ENCODE measurements around the gene ST6GALNAC2.

The ST6GALNAC2 gene

DNA sequence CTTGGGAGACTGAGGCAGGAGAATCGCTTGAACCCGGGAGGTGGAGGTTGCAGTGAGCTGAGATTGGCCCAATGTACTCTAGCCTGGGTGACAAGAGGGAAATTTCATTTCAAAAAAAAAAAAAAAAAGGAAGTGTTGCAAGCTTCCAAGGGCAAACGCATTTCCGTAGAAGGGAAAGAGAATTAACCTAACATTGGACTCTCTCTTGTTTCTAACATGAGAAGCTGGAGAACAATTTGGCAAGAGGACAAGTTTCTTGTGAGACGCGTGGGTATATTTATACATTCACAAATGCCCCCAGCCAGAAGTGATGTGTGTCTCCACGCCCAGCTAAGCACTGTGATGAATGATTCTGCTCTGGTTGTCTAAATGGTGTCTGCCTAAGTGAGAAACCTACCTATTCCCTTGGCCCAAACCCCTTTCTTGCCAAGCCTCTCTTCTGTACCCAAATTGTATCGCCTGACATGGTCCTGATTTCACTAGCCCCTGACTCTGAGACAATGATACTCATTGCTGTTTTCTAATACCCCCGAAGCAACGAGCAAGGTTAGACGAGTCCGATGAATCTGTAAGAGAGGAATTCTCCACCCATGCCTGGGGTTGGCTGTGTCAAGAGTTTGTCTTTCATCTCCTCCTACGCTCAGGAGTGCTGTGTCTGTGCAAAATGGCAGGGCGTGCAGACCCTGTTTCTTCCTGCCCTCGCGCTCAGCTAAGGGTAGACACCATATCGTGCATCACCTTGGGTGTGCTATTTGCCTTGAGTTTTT is 14.2 kb upstream of the ST6GALNAC2 start:
- no peak for DNase-seq (ENCODE audit: low read depth)

DNA sequence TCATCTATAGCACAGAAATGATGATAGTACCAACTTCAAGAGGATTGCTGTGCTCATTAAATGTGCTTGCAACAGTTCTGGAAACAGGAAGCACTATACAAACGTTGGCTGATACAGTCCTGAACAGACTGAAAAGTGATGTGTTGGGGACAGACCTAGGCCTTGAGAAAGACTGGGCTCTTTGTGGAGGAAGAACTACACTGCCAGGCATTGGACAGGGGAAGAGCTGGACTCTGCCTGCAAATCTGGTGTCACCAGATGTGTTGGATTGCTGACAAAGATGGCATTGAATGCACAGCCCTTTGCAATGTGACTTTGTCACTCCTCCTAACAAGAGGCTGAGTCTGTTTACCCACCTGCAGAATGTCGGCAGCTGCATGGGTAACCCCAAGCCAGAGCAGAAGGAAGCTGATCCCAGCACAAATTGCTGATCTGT is 12.4 kb upstream of the ST6GALNAC2 start:
- no peak for DNase-seq (ENCODE audit: low read depth)

DNA sequence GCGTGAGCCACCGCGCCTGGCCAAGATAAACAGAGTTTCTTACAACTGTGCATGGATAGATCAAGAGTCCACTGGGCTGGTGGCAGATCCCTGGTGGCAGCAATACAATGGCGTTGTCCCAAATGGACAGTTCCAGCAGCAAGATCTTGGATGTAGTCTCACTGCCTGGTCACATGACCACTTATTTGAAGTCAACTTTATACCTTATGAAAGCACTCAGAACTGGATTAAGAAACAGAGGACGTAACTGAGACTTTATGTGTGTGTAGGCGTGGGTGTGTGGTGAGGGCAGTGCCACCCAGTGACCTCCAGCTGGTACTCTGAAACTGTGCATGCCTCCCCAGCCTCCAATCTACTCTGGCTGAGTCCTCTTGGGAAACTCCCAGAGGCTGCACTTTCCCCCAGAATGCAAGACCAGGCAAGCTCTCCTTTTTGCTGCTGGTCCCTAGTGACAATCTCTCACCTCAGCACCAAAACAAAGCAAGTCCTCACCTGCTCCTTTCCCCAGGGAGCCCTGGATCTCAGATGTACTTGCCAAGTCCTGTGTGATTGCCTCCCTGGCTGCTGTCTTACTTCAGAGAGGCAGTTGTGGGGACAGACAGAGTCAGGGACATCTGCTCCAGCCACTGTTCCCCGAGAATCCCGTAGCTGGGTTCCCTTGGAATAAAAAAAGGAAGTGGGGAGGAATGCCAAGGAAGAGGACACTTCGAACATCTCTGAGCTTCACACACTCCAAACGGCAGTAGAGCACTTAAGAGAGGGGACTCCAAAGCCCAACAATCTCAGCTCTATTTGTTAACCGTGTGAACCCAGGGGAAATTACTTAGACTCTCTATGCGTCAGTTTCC is 11.7 kb upstream of the ST6GALNAC2 start:
- no peak for DNase-seq (ENCODE audit: low read depth)

GRCh38 chr17:76594690-76595089 is 9.0 kb upstream of the ST6GALNAC2 start:
- no peak for DNase-seq (ENCODE audit: low read depth)

DNA sequence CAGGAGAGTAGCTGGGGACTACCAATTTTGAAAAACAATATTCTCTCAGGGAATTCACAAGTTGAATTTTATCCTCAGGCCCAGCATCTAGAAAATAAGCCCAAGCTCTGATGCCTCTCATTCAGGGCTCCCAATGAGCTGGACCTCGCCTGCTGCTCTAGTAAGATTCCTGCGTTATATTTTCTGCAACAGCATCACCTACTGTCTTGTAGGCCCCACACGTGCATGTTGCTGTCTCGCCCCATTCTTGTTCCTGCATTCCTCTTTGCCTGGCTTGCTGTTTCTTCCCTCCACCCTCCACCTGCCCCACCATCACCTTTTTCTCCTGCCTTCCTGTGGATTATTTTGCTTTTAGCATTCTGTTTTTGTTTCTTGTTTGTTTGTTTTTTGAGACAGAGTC is 8.3 kb upstream of the ST6GALNAC2 start:
- no peak for DNase-seq (ENCODE audit: low read depth)

GRCh38 chr17:76593384-76593826 is 7.7 kb upstream of the ST6GALNAC2 start:
- no peak for DNase-seq (ENCODE audit: low read depth)

- DNase-seq (ENCODE audit: low read depth) = no peak
Observed at GRCh38 chr17:76588182-76588581, 2.5 kb upstream of the ST6GALNAC2 start.

- DNase-seq (ENCODE audit: low read depth) = no peak
Observed at GRCh38 chr17:76586741-76587487, 1.3 kb upstream of the ST6GALNAC2 start.

DNA sequence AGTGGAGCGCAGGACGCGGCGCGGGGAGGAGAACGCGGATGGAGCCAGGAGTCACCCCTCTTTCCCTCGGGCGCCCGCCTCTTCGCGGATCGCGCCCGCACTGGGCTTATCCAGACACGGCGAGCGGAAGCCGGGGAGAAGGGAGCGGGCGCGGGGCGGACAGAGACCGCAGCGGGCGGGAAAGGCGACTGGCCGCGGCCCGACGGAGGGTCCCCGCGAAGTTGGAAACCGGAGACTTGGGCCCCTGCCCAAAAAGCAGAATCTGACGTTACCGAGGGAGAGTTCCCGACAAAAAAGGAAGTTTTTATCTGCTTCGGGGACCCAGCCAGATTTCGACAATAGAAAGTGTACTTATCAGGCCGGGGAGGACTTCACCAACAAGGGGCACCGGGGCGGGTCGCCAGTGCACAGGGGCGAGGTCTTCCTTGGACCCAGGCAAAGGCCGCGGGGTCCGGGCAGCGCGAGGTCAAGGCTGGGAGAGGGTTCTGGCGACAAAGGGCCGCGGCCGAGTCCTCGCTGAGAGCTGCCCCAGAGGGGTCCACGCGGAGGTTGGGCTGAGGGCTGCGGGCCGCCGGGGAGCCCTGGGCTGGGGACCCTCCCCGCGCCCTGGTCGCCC is 519 bp downstream of the ST6GALNAC2 start:
- no peak for DNase-seq (ENCODE audit: low read depth)

DNA sequence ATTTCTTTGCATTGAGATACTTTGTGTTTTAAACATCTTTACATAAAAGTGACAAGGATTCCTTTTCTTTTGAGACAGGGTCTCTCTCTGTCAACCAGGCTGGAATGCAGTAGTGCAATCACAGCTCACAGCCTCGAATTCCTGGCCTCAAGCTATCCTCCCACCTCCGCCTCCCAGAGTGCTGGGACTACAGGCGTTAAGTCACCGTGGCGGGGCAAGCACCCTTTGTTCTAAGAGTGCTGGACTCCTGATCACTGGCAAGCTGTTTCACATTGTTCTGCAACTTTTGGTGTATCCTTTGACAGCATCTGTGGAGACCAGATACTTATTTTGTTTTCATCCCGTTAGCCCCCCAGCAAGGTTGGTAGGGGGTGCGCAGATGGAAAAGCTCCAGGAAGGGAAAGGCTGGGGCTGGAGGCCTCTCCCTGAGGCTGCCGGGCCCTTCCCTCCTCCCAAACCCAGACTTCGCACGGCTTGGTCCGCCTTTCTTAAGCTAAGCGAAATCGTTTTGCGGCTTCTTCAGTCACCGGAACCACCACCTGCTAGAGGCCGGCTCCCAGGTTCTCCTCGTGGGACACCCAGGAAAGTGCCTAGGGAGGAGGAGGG is 1.1 kb downstream of the ST6GALNAC2 start:
- DNase-seq (ENCODE audit: low read depth) = no peak

DNA sequence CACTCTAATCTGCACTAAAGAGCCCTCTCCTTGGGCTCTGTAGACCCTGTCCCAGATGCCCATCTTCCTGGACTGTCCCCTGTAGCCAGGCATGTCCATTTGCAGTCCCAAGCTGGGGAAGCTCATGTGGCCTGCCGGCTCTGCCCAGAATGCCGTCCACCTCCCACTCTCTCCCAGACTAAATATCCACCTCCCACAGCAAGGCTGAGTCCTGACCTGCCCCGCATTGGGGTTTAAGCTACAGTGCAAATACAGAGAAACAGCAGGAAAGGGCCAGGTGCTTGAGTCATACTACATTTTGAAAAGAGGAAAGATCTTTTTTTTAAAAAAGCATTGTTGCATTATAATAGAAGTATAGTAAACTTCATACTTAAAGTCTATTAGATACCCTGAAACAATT is 3.0 kb downstream of the ST6GALNAC2 start:
- DNase-seq (ENCODE audit: low read depth) = no peak

- no peak for DNase-seq (ENCODE audit: low read depth)
Observed at GRCh38 chr17:76581515-76581914, 4.1 kb downstream of the ST6GALNAC2 start.

- DNase-seq (ENCODE audit: low read depth) = no peak
Observed at GRCh38 chr17:76579281-76579680, 6.4 kb downstream of the ST6GALNAC2 start.

DNA sequence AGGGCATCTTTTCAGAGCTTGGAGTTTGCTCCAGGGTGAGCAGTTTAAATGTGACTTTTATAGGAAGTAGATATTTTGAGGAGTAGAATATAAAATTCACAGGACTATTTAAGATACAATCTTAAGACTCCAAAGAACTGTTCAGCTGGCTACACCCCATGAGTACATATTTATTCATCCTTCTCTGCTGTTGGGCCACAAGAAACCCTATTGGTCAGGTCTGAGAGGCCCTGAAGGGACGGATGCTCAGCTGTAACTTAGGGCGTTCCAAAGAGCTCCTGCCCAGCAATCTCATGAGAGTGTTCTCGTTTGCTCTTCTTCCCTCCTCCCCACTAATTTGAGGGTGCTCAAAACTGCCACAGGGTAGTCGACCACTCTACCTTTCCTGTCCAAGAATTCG is 7.3 kb downstream of the ST6GALNAC2 start:
- no peak for DNase-seq (ENCODE audit: low read depth)

- DNase-seq (ENCODE audit: low read depth) = no peak
Observed at GRCh38 chr17:76577876-76578275, 7.8 kb downstream of the ST6GALNAC2 start.

DNA sequence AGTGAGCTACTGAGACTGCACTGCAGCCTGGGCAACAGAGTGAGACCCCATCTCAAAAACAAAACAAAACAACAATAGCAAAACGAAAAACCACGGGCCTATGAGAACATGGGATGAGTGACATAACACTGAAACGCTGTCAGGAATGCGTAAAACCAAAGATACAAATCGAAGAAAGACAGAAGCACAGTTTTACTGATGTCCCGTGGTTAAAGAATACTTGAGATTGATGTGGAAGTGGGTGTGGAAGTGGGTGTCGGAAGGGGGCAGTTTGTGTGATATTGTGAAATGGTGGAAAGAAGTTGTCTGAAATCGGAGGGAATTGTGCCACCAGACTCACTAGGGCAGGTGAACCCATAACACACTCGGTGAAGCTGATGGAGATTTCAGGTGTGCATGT is 9.5 kb downstream of the ST6GALNAC2 start:
- DNase-seq (ENCODE audit: low read depth) = no peak

DNA sequence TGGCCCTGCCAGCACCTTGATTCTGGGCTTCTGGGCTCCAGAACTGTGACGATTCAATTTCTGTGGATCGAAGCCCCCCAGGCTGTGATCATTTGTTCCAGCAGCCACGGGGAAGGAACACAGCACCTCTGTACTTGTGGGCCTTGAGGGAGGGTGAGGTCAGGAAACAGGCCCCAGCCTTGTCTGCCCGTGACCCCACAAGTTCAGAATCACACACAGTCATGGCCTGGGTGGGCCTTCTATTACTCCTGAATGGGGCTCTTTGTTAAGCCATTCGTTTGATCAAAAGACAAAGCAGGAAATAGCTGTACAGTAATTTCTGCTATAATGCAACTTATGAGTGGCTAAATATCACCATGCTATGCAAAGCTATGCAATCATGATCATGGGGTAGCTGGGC is 10.1 kb downstream of the ST6GALNAC2 start:
- DNase-seq (ENCODE audit: low read depth) = no peak

- DNase-seq (ENCODE audit: low read depth) = no peak
Observed at GRCh38 chr17:76574166-76574565, 11.5 kb downstream of the ST6GALNAC2 start.

DNA sequence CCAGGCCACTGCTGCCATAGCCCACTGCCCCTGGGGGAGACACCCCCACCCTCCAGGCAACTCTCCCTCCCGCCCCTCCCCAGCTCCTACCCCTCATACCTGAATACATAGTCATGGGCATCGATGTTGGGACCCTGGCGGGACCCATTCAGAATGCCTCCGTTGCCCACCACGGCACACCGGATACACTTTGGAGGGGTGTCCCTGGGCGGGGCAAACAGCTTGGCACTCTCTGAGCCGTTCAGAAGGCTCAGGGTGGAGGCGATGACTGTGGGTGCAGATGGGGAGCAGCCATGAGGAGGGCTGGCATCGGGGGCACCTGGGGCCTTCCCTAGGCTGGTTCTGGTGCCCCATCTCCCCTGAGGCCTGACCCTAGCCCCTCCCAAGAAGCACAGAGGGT is 12.6 kb downstream of the ST6GALNAC2 start:
- no peak for DNase-seq (ENCODE audit: low read depth)

- no peak for DNase-seq (ENCODE audit: low read depth)
Observed at GRCh38 chr17:76572201-76572910, 13.3 kb downstream of the ST6GALNAC2 start.

GRCh38 chr17:76570877-76571471 is 14.7 kb downstream of the ST6GALNAC2 start:
- no peak for DNase-seq (ENCODE audit: low read depth)
